Measurements from ENCODE around the gene DUSP28.
"Not testable (repeated sequence)": the region's sequence is repeated elsewhere in the genome, so short reads cannot be mapped to it uniquely, and the experiment has no call there.

Gene DUSP28

GRCh38 chr2:240561325-240561971 is 1.3 kb downstream of the DUSP28 start:
- DNase-seq, result no peak

GRCh38 chr2:240563231-240563630 is 3.1 kb downstream of the DUSP28 start:
- not testable (repeated sequence) for DNase-seq

GRCh38 chr2:240563951-240564560 is 3.9 kb downstream of the DUSP28 start:
- DNase-seq, result no peak

- DNase-seq, result no peak
Measured at GRCh38 chr2:240564561-240565332, 4.6 kb downstream of the DUSP28 start.

GRCh38 chr2:240565333-240566202 is 5.4 kb downstream of the DUSP28 start:
- peak; percentile 52 for DNase-seq

DNA sequence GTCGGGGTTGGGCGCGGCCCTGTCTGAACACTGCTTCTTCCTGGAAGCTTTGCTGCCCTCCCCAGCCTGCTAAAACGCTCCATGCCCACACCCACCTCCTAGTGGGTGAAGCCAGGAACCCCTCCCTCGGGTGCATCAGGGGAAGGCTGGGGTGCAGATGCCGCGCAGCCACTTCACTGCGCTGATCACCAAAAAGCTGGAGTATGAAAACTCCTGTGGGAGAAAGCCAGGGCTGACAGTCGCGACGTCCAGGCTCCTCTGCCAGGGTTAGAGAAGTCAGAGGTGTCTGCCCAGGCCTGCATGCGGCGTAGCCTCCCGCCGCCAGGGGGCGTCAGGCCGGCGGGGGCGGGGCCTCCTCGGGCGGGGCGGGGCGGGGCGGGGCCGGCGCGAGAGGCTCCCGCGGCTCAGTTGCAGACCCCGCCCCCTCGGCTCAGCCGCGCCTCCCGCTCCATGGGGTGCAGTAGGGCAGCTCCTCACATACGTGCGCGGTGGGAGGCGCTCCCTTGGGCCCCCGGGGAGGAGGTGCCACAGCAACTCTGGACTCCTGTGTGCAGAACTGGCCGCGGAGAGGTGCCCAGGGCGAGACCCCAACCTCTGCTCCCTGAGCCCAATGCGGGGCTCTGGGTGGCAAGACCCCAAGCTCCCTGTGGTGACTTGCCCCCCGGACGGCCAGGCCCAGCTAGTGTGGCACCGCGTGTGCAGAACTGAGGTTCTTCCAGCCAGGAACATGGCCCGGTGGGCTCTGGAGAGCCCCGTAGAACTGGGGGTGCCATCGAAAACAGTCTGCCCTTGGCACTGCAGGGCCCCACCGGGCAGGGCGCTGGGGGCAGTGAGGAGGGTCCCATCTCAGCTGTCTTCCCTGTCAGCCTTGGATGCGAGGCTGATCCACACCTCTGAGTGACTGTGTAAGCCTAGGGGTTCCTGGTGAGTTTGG is 6.3 kb downstream of the DUSP28 start:
- peak; percentile 42 for DNase-seq

GRCh38 chr2:240567137-240567871 is 7.1 kb downstream of the DUSP28 start:
- no peak for DNase-seq

DNA sequence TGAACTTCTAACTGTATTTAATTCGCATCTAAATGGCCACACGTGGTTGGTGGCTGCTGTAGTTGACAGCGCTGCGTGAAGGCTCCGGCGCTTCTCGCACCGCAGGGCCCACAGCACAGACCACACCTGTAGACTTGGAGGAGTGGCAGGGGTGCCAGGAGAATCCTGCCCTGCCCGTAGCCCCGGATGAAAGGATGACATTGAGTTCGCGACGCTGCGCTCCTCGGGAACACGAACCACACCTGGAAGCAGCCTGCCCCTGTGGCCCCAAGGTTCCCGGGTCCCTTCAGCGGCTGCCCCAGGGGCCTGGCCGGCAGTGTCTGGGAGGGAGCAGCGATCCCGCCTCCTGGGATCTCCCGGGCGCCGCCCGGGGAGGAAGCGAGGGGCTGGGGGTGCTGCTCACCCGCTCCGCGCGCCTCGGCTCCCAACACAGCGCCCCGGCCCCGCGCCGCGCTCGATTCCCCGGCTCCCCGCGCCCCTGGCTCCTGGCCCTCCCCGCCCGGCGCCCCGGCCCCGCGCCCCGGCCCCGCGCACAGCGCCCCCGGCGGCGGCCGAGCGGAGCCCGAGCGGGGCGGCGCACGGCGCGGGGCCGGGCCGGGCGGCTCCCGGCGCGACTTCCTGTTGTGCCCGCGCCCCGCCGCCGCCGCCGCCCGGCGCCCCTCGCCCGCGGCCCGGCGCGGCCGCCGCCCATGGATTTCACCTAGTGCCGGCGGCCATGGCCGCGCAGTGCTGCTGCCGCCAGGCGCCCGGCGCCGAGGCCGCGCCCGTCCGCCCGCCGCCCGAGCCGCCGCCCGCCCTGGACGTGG is 7.9 kb downstream of the DUSP28 start, which contains the start of gene RNPEPL1:
RNPEPL1 (plus strand) TSS at position 613 of the 806 bp plus-strand sequence; CDS start at position 716, 103 bp downstream.
- no peak for DNase-seq

- no peak for DNase-seq
Measured at GRCh38 chr2:240568678-240569522, 8.7 kb downstream of the DUSP28 start.

GRCh38 chr2:240569523-240569997 is 9.4 kb downstream of the DUSP28 start:
- DNase-seq, result no peak

GRCh38 chr2:240569998-240570530 is 9.9 kb downstream of the DUSP28 start:
- no peak for DNase-seq

DNA sequence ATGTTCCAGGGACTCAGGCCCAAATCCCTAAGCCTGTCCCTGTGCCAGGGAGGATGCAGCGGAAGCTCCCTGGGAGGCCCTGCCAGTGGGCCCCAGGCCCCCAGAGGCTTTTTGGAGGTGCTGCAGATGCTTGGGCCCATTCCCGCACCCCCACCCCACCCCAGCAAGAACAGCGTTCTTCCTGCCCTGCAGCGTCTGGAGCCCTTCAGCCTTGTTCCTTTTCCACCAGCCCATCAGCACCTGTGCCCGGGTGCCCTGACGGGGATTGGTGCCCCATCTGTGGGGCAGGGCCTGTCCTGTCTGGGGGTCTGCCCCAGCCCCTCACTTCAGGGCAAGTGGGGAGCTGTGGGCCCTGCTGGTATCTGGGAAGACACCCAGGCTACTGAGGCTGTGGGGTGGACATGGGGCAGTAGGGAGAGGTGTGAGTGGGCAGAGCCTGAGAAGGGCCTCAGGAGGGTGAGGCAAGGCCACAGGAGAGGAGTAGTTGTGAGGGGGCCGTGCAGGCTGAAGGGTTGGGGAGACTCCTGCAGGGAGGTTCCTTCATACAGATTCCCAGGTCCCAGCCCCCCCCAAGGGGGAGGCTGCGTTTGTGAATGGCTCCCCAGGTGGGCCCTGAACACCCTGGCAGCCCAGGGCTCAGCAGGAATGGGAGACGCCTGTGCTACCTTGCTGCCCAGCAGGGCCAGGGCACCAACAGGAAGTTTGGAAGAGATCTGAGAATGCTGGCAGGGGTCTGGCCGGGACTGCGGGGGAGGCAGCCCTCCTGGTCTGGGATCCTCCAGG is 10.6 kb downstream of the DUSP28 start:
- DNase-seq, result no peak

GRCh38 chr2:240571314-240571973 is 11.3 kb downstream of the DUSP28 start:
- no peak for DNase-seq

DNA sequence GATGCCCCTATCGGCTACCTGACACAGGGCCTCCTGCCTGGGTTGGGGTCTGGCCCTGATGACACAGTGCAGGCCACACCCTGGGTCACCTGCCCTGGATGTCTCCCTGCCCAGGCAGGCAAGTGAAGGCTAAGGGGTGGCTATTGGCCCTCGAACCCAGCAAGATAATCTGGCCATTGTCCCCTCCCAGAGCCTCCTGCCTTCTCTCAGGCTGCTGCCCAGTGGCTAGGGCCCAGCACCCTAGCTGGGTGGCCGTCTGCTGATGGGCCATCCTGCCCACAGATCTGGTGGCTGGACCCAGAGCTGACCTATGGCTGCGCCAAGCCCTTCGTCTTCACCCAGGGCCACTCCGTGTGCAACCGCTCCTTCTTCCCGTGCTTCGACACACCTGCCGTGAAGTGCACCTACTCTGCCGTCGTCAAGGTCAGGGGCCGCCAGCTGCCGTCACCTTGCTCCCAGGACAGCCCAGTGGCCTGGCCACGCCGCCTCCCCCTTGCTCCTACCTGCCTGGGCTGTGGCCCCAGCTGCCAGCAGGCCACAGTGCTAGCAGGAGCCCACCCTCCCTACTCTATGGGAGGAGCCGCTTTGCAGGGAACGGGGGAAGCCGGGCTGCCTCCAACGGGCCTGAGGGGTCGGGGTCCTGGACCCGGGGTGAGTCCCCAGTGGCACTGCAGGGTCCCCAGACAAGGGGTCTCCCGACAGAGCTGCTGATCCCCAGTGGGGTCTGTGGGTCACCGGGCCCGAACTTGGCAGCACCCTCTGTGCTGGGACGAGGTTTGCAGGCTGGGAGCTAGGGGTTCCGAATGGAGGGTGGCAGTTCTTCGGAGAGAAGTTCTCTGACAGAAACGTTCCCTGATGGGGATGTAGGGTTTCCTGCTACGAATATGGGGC is 12.2 kb downstream of the DUSP28 start:
- DNase-seq, result no peak

- DNase-seq, result no peak
Measured at GRCh38 chr2:240573071-240573515, 12.9 kb downstream of the DUSP28 start.

All from GOT3 (cell line).